Spleen (tissue), 13 donors: ENCODE results near the gene OMA1. TPM values are rescaled to one million over a fixed set of nuclear protein-coding genes. Genes with fewer than 3 reads are reported as not detected.

Source experiments
- DNase-seq: peaks from one replicate; pipeline ENCODE4 v3.0.0-alpha.2; 2020
- H3K27ac ChIP-seq, 8 donors: fragments of 200-600 bp; sonication (generic) in 7 of 8; 1 replicate in 4 of 8; 2 replicates in 4 of 8; pipeline versions ENCODE4 v1.5.0 to v1.8.0; 2016 to 2021; ENCODE audit warnings: inconsistent platforms in 4 of 8, mild to moderate bottlenecking in 4 of 8, moderate library complexity in 1 of 8
- H3K27me3 ChIP-seq, 7 donors: fragments of 200-600 bp; sonication (generic) in 6 of 7; replicated peaks in 1 of 7; 1 replicate in 4 of 7; 2 replicates in 3 of 7; pipeline versions ENCODE4 v1.5.0 to v1.8.0; 2016 to 2021; ENCODE audit warnings: inconsistent platforms in 3 of 7, mild to moderate bottlenecking in 1 of 7
- H3K36me3 ChIP-seq, 6 donors: fragments of 200-600 bp; sonication (generic) in 5 of 6; 1 replicate in 4 of 6; 2 replicates in 2 of 6; pipeline versions ENCODE4 v1.5.0 to v1.8.0; 2016 to 2021; ENCODE audit warnings: inconsistent platforms in 2 of 6
- H3K4me1 ChIP-seq, 6 donors: fragments of 200-600 bp; sonication (generic) in 5 of 6; 1 replicate in 3 of 6; 2 replicates in 3 of 6; pipeline versions ENCODE4 v1.5.0 to v1.8.0; 2016 to 2021; ENCODE audit warnings: inconsistent platforms in 3 of 6
- H3K4me3 ChIP-seq, 8 donors: fragments of 200-600 bp; sonication (generic) in 7 of 8; 1 replicate in 4 of 8; 2 replicates in 4 of 8; pipeline versions ENCODE4 v1.5.0 to v1.8.0; 2016 to 2021; ENCODE audit warnings: inconsistent platforms in 4 of 8, mild to moderate bottlenecking in 4 of 8, moderate library complexity in 2 of 8
- H3K9me3 ChIP-seq, 8 donors: fragments of 200-600 bp; sonication (generic) in 7 of 8; 1 replicate in 4 of 8; 2 replicates in 4 of 8; pipeline versions ENCODE4 v1.5.0 to v1.8.0; 2016 to 2021; ENCODE audit warnings: inconsistent platforms in 4 of 8
- CTCF ChIP-seq, 11 experiments: fragments of 200-600 bp in 7 of 11; fragments of 450-650 bp in 4 of 11; sonication (generic) in 4 of 11; IDR thresholded peaks in 8 of 11; conservative IDR thresholded peaks in 3 of 11; 1 replicate in 7 of 11; 2 replicates in 4 of 11; pipeline versions ENCODE4 v1.4.0 to v1.8.0; 2016 to 2021; ENCODE audit warnings: antibody characterized with exemption in 11 of 11, inconsistent platforms in 4 of 11, mild to moderate bottlenecking in 1 of 11
- POLR2A ChIP-seq, 3 donors: fragments of 450-650 bp; IDR thresholded peaks; one replicate each; pipeline ENCODE4 v1.5.1; 2017; ENCODE audit warnings: antibody characterized with exemption in 3 of 3, mild to moderate bottlenecking in 1 of 3
- POLR2AphosphoS5 ChIP-seq, 3 donors: sonication (generic); formaldehyde crosslinking; IDR thresholded peaks; one replicate each; pipeline ENCODE4 v1.5.1; 2017; ENCODE audit warnings: antibody characterized with exemption in 3 of 3
- WGBS, 5 donors: extraction: QIAGEN DNeasy Blood & Tissue Kit in 3 of 5; methylation state at CpG; one replicate each; pipeline versions ENCODE4 v1.1.5 to v1.1.7; 2013 to 2018; 5-methylcytosine and 5-hydroxymethylcytosine counted together
- intact Hi-C: fragments of 100-400 bp; cut with DNase I; formaldehyde crosslinking; loops from one replicate; pipeline ENCODE4 v1.15.0; 2023; ENCODE audit warnings: low total_unique reads
- long read RNA-seq, 2 donors: transcript quantifications; one replicate each; lab custom pipeline, GENCODE V29; 2026
- polyA plus RNA-seq, 3 donors: library from polyadenylated mRNA; stranded (reverse); fragments of 200-250 nt; gene quantifications; one replicate each; pipeline ENCODE4 v1.2.1, GENCODE V29; 2013
- total RNA-seq, 7 donors: library from RNA; depleted of rRNA in 3 of 7; stranded (reverse); fragments of >200 nt in 3 of 7; fragmentation: NEBNext Ultra II Directional in 4 of 7; extraction: Animal tissue kit (Norgen Biotek cat#: 25700) in 4 of 7; gene quantifications; one replicate each; pipeline versions ENCODE4 v1.1.0 to v1.2.1, GENCODE V29; 2016 to 2021
- donor health status: healthy with polysubstance abuse.
- donor health status: DM: no; HTN: no; CAD: no; lungs with moderate emphysema.
- donor health status: DM: no; HTN: no; CAD: no.
- donor health status: Bipolar disorder and iron deficiency.
- donor health status: healthy.
- donor health status: DM: no; HTN: no; CAD: no.
- donor health status: DM: yes; HTN: yes; CAD: no.

Gene OMA1
- total RNA-seq (10 to 100 TPM; 31.4 to 48.6 (median 40.1) TPM), polyA plus RNA-seq (10 to 100 TPM; 19.3 to 23.1 (median 22.1) TPM)
- long read RNA-seq, donor 1, partial matches to known transcripts, result 0 of 1 reads
- long read RNA-seq, donor 1, other reads (novel, unspliced or antisense), result 0 of 1 reads
- long read RNA-seq, donor 2, result 0 reads

GRCh38 chr1:58546520-58547308 is at the start of gene OMA1:
TSS of gene OMA1 (minus strand) at chr1:58546726. CDS start at chr1:58539294, 7,432 bp downstream.
- Histone ChIP-seq H3K4me1 (peaks cover 8 to 44% (median 13%) of the 10 kb centered on the region in 6 donors), H3K36me3 (no peaks in the 10 kb centered on the region), H3K27me3 (no peaks in the 10 kb centered on the region), H3K9me3 (no peaks in the 10 kb centered on the region), H3K4me3 (peak within 1 kb of the TSS; percentile 47 to 83 (median 60)), H3K27ac (peak within 1 kb of the TSS; percentile 96 to 100 (median 100))
- 2 to 7% (median 2%) methylated on average over 7 to 46 of the region's 46 CpGs for WGBS, 5 donors
- intact Hi-C loops, result no loop called here
- peak; percentile 100 for DNase-seq
- TF ChIP-seq POLR2AphosphoS5 (IDR thresholded peaks at IDR 0.05) (peak; percentile 98 to 99 (median 98)), POLR2A (IDR thresholded peaks at IDR 0.05) (peak; percentile 66 to 92 (median 84)), CTCF (IDR thresholded peaks at IDR 0.05 in 8 of 11, conservative IDR thresholded peaks at IDR 0.05 in 3 of 11) (peak; percentile 97 to 100 (median 99))

GRCh38 chr1:58594546-58594945 is 48.0 kb upstream of the OMA1 start:
- H3K9me3 ChIP-seq, result no peaks in the 10 kb centered on the region
- TF ChIP-seq POLR2AphosphoS5 (IDR thresholded peaks at IDR 0.05) (no peak), POLR2A (IDR thresholded peaks at IDR 0.05) (no peak), CTCF (IDR thresholded peaks at IDR 0.05 in 8 of 11, conservative IDR thresholded peaks at IDR 0.05 in 3 of 11) (no peak)
- WGBS, 5 donors, result 44 to 86% (median 73%) methylated on average over 1 of the region's 1 CpG
- intact Hi-C loops, result no loop called here
- no peak overlapping the region for H3K27ac ChIP-seq
- no peaks in the 10 kb centered on the region for H3K36me3 ChIP-seq
- no peak for DNase-seq
- H3K4me1 ChIP-seq, result peaks cover 0 to 10% (median 3%) of the 10 kb centered on the region in 6 donors
- peaks cover 0 to 25% (median 0%) of the 10 kb centered on the region in 7 donors for H3K27me3 ChIP-seq
- no peak overlapping the region for H3K4me3 ChIP-seq

- 49 to 70% (median 62%) methylated on average over 5 of the region's 5 CpGs for WGBS, 5 donors
- intact Hi-C loops, result no loop called here
- TF ChIP-seq POLR2A (IDR thresholded peaks at IDR 0.05), result no peak
- no peak for TF ChIP-seq CTCF (IDR thresholded peaks at IDR 0.05 in 8 of 11, conservative IDR thresholded peaks at IDR 0.05 in 3 of 11)
- TF ChIP-seq POLR2AphosphoS5 (IDR thresholded peaks at IDR 0.05), result peak in 2 of 3 donors; percentile 47 to 75
- Histone ChIP-seq H3K36me3 (no peaks in the 10 kb centered on the region), H3K9me3 (no peaks in the 10 kb centered on the region), H3K4me1 (peaks cover 0 to 10% (median 0%) of the 10 kb centered on the region in 6 donors), H3K27me3 (peaks cover 0 to 19% (median 0%) of the 10 kb centered on the region in 7 donors), H3K27ac (peak overlapping the region in 2 of 8 donors; percentile 23 to 28), H3K4me3 (no peak overlapping the region)
- no peak for DNase-seq
Measured at GRCh38 chr1:58592522-58593134, 46.1 kb upstream of the OMA1 start.

- Histone ChIP-seq H3K9me3 (no peaks in the 10 kb centered on the region), H3K27me3 (peaks cover 0 to 10% (median 0%) of the 10 kb centered on the region in 7 donors), H3K27ac (no peak overlapping the region), H3K36me3 (no peaks in the 10 kb centered on the region), H3K4me1 (peaks cover 0 to 10% (median 0%) of the 10 kb centered on the region in 6 donors), H3K4me3 (no peak overlapping the region)
- no peak for DNase-seq
- WGBS, 5 donors, result 68 to 92% (median 83%) methylated on average over 1 of the region's 1 CpG
- no peak for TF ChIP-seq POLR2AphosphoS5 (IDR thresholded peaks at IDR 0.05)
- no peak for TF ChIP-seq CTCF (IDR thresholded peaks at IDR 0.05 in 8 of 11, conservative IDR thresholded peaks at IDR 0.05 in 3 of 11)
- no peak for TF ChIP-seq POLR2A (IDR thresholded peaks at IDR 0.05)
- intact Hi-C loops, result no loop called here
Measured at GRCh38 chr1:58591806-58592205, 45.3 kb upstream of the OMA1 start.
